DMS79 (cell line): ENCODE data around the gene ADNP2.
"Not testable (repeated sequence)": the region's sequence is repeated elsewhere in the genome, so short reads cannot be mapped to it uniquely, and the experiment has no call there.

ENCODE experiments used
- DNase-seq: peaks from one replicate; lab custom pipeline; 2025; lab: John Stamatoyannopoulos, UW

Gene ADNP2

DNA sequence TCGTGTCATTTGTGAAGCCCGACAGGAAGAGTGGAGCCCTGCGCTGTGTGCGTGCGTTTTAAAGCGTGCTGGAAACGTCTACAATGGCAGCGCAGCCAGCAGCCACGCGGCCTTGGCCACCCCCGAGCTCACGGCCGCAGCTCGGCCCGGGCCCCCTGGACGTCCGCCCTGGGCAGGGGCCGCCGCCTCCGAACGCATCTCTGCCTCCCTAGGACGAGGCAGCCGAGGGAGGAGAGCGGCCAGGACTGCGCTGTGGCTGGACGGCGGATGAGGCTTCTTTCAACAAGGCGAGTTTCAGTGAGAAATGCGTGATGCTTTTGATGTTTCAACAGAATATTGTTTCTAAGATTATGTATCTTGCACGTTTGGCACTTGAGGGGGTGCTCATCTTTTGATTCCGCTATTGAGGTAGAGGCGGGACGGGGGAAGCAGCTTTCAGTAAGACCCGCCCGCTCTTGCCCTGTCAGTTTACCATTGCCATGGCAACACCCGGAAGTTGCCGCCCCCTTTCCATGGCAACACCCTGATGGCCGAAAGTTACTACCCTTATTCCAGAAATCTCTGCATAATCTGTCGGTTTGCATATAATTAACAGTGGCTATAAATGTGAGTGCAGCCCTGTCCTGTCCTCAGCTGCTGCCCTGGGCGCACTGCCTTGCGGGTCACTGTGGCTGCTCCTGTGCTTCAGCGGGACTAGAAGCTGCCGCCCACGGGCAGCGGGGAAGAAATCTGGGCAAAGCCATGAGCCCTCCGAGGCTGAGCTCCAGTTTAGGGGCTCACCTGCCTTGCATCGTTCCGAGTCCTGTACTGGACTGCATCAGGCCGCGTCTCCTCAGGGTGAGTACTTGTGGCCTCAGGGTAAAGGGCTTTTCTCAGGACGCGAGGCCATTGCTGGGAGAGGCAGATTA lies 38.6 kb downstream of the ADNP2 start:
- peak; percentile 26 for DNase-seq

- DNase-seq = no peak
These were observed 39.5 kb downstream of the ADNP2 start for GRCh38 chr18:80148326-80149199.

- no peak for DNase-seq
These were observed 40.6 kb downstream of the ADNP2 start for GRCh38 chr18:80149667-80150066.

DNA sequence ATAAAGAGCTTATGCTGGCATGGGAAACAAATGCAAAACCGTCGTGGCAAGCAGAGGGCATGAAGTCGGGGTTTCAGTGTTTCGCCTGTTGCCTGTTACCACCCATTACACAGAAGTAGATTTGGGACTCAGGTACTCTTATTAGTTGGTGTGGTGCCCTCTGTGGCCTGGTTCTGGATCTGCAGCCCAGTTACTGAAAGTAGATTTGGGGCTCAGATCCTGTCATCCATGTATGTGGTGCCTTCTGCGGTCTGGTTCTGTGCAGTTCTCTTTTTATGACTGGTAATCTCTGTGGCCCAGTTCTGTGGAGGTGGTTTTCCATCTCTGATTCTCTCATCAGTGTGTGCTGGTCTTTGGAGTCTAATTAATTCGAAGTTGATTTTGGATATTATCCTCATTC lies 45.2 kb downstream of the ADNP2 start:
- DNase-seq = no peak

DNA sequence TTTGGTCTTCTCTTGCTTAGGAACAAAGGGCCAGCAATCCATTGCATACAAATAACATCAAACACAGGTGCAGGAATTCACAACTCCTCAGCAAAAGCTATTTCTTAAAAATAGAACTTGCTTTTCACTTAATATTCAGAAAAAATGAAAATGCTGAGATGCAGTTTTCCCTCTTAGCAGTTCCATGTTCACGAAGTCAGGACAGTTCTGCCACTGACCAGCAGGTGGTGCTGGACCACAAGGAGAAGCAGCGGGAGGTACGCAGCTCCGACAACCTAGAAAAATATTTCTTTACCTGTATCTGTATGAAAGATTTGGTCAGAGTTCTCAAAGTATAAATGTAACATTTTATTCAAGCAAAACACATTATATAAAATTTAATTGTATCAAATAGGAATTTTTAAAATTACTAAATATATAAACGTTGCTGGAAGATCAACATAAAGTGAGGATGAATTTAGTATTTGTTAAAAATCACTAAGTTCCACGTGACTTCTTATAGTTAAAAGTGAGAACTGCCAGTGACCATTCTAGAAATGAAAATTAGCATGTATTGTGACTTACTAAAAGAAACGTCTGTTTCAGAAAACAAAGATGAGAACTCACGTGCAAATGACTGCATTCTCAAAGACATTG lies 48.8 kb downstream of the ADNP2 start:
- peak; percentile 18 for DNase-seq

GRCh38 chr18:80158365-80158764 lies 49.3 kb downstream of the ADNP2 start:
- no peak for DNase-seq

DNA sequence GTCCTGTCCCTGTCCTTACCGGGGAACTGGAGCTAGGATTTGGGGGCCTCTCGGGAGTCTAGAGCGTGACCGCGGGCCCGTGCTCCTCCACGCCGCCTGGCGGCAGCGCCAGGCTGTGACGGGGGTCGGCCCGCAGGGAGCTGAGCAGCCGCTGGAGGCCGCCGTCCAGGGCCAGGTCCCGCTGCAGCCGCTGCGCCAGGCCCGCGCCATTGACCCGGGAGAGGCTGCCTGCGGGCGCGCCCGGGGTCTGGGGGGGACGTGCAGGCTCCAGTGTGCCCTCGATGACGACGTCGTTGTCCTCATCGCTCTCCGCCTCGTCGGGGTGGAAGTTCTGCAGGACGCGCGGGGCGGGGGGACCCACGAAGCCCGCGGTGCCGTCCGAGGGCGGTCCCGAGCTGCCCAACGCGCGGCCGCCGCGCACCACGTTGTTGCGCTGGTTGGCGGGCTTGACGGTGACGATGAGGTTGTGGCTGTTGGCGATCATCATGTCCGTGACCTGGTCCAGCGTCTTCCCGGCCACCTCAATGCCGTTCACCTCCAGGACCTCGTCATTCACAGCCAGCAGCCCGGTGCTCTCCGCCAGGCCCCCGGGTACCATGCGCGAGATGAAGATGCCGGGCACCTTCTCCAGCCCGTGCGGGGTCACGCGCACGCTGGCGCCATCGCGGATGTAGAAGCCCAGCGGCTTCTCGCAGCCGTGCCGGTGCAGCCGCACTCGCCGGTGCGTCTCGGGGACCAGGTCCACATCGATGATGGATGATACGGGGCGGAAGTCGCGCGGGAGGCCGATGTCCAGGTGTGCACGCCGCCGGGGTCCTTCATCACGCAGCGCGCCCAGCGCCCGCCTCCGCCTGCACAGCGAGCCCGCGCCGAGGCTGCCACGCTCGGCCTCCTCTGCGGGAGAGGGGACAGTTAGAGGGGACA lies 50.9 kb downstream of the ADNP2 start:
- DNase-seq = no peak

DNA sequence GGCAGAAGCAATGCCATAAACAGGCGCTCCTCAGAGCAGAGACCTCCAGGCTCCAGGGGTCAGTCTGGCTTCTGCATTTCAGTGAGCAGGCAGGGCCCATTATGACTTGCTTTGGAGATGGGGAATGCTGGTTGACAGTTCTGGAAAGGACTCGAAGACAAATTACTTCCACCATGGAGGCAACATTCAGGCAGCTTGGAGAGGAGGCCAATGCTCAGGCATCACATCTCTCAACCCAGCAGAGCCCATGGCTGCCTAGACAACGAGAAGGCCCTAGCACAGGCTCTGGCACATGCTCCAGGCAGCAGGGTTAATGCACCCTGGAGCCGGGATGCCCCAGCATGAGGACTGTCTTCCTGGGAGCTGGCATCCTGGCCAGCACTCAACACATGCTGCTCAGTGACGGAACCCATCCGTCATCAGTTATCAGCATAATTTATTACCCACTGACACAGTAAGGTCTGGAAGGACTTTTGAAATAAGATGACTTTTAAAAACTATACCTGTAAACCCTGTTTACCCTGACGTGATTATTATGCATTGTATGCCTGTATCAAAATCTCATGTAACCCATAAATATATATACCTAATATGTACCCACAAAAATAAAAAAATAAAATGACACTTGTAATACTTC lies 52.8 kb downstream of the ADNP2 start:
- no peak for DNase-seq

DNA sequence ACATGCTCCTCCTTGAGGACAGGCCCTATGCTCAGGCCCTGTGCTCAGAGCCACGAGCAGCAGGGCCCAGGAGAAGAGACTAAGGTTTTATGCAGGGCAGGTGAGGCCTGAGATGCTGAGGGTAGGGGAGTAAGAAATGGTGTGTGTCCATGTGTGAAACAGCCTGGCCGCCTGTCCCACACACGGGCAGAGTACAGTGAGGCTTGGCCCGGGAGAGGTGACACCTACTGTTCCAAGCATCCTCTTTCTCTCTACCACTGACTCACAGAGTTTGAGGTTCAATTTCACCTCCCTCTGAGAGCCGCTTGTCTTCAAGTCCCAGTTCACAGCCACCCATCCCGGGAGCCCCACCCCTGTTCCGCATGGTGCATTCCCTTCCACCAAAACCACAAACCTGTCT lies 54.1 kb downstream of the ADNP2 start:
- DNase-seq = no peak

DNA sequence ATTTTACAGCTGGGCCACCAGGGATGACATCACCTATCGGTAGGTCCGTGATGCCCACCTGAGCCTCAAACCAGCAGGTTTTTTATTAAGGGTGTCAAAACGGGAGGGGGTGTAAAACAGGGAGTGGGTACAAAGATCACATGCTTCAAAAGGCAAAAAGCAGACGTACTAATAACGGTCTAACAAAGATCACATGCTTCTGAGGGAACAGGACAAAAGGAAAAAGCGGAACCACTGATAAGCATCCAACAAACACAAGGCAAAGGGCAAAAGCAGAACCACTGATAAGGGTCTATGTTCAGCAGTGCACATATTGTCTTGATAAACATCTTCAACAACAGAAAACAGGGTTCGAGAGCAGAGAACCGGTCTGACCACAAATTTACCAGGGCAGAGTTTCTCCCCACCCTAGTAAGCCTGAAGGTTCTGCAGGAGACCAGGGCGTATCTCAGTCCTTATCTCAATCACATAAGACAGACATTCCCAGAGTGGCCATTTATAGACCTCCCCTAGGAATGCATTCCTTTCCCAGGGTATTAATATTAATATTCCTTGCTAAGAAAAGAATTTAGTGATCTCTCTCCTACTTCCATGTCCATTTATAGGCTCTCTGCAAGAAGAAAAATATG lies 55.8 kb downstream of the ADNP2 start:
- DNase-seq = not testable (repeated sequence)

GRCh38 chr18:80166240-80166639 lies 57.2 kb downstream of the ADNP2 start:
- DNase-seq = no peak

DNA sequence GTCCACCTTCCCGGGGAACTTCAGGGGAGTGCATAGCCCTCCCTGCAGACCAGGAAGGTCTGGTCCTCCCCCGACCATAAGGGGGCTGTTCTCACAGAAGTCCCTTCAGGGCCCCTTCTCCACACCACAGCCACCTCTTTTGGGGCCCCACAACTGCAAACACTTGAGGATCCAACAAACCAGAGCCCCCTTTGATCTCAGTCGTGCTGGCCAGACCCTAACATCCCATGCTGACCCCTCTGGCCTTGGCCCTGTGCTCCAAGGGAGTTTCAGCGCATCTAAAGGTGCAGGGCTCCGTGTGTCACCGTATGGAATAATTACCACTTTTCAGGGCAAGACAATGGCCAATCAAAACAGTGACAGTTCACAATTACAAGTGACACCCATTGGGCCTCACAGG lies 57.7 kb downstream of the ADNP2 start:
- no peak for DNase-seq

GRCh38 chr18:80167331-80167730 lies 58.3 kb downstream of the ADNP2 start:
- DNase-seq = no peak

GRCh38 chr18:80167931-80168330 lies 58.9 kb downstream of the ADNP2 start:
- no peak for DNase-seq

DNA sequence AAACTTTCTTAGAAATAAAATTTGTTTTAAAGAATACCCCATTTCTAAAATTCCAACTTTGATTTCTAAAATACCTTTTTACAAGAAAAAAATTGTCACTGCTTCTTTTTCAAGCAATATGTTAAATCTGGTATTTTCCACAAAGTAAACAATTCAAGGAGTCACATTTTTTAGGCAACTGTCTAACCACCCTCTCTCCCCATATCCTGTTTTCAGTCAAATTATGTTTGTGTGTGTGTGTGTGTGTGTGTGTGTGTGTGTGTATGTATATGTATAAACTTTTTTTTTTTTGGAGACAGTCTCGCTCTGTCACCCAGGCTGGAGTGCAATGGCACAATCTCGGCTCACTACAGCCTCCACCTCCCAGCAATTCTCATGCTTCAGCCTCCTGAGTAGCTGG lies 59.3 kb downstream of the ADNP2 start:
- no peak for DNase-seq

- DNase-seq = no peak
These were observed 59.9 kb downstream of the ADNP2 start for GRCh38 chr18:80168982-80169381.

DNA sequence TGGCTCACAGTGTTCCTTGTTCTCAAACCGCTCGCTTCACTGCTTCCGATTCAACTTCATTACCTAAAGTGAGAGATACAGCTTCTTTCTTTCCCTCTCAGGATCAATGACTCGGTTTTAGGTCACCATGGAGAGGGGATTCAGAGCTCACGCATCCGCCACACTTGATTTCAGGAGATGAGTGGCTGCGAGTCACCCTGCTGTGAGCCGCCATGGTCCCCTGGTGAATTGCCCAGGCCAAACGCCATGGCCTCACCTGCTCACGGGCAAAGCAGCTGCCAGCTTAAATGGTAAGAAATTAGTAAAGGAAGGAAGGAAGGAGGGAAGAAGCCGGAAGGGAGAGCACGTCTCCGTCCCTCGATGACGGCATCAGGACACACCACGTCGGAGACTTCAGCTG lies 60.5 kb downstream of the ADNP2 start:
- DNase-seq = peak; percentile 32

GRCh38 chr18:80170395-80171053 lies 61.5 kb downstream of the ADNP2 start:
- DNase-seq = no peak

DNA sequence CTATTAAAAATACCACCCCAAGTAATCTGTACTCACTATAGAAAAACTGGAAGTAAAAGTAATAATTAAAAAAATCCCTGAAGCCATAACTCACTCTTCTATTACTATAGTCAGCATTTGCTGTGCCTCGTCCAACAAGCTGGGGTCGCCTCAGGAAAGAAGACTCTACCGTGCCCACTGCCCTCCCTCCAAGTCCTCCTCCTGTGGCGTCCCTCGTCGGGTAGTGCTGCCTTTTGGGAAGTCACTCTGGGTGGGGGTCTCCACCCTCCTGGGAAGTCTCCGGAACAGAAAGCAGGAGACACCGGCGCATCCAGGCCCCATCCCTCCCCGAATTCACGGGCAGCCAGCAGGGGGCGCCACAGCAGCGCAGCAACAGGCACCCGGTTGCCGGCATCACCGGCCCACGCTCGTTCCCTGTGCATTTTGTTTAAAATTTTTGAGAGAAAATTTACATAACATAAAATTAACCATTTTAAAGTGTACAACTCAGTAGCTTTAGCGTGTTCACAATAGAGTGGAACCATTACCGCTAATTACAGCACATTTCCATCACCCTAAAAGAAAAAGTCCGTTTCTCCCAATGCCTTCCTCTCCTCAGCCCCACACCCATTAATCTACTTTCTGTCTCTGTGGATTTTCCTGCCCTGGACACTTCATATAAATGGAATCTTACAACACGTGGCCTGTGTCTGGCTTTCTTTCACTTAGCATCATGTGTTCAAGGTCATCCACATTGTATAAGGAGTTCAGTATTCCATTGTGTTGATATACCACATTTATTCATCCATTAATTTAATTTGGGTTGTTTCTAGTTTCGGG lies 62.2 kb downstream of the ADNP2 start:
- DNase-seq = no peak
